DOHH2 (cell line): ENCODE measurements around the gene RNF217.

Experiments
- EZH2phosphoT487 ChIP-seq: fragments of 200-600 bp; sonication (generic); IDR thresholded peaks from 2 replicates; pipeline ENCODE4 v1.6.1; 2017; ENCODE audit warnings: borderline replicate concordance, mild to moderate bottlenecking, antibody characterized with exemption, low read length, moderate library complexity, mixed read lengths
- TF ChIP-seq, protein P1 (sequence below): fragments of 200-600 bp; sonication (generic); IDR thresholded peaks from one replicate; pipeline ENCODE4 v1.5.1; 2014; ENCODE audit warnings: antibody characterized with exemption, mild to moderate bottlenecking, low read depth, low read length; ENCODE audit not compliant: poor library complexity, severe bottlenecking

- TF ChIP-seq, protein P1, sequence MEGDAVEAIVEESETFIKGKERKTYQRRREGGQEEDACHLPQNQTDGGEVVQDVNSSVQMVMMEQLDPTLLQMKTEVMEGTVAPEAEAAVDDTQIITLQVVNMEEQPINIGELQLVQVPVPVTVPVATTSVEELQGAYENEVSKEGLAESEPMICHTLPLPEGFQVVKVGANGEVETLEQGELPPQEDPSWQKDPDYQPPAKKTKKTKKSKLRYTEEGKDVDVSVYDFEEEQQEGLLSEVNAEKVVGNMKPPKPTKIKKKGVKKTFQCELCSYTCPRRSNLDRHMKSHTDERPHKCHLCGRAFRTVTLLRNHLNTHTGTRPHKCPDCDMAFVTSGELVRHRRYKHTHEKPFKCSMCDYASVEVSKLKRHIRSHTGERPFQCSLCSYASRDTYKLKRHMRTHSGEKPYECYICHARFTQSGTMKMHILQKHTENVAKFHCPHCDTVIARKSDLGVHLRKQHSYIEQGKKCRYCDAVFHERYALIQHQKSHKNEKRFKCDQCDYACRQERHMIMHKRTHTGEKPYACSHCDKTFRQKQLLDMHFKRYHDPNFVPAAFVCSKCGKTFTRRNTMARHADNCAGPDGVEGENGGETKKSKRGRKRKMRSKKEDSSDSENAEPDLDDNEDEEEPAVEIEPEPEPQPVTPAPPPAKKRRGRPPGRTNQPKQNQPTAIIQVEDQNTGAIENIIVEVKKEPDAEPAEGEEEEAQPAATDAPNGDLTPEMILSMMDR = no peak
- TF ChIP-seq EZH2phosphoT487 = no peak
Measured at GRCh38 chr6:124990988-124991387, 28.8 kb downstream of the RNF217 start.
